Brain microvascular endothelial cell (primary cell): ENCODE results near the gene CCDC107.

ENCODE experiments used
- DNase-seq: peaks from one replicate; pipeline ENCODE4 v3.0.0-alpha.2; 2020
- H3K27ac ChIP-seq: fragments of 250-450 bp; sonication (Bioruptor Pico); 2 replicates; pipeline ENCODE4 v1.5.1; 2020; ENCODE audit warnings: mild to moderate bottlenecking, moderate library complexity
- H3K27me3 ChIP-seq: fragments of 250-450 bp; sonication (Bioruptor Pico); replicated peaks from 2 replicates; pipeline ENCODE4 v1.5.1; 2020; ENCODE audit warnings: mild to moderate bottlenecking
- H3K36me3 ChIP-seq: fragments of 250-450 bp; sonication (Bioruptor Pico); replicated peaks from 2 replicates; pipeline ENCODE4 v1.5.1; 2020; ENCODE audit warnings: mild to moderate bottlenecking
- H3K4me3 ChIP-seq: 2 replicates; pipeline ENCODE4 v1.5.1; 2011; ENCODE audit warnings: low read depth, mild to moderate bottlenecking, control low read depth, low read length, moderate library complexity
- in situ Hi-C: cut with HindIII; loops from 2 replicates; pipeline ENCODE4 v1.10.0; 2017; ENCODE audit warnings: low sequenced_read_pairs, low pct_ligation_motif_present
- TF ChIP-seq, protein P1 (sequence below): IDR thresholded peaks from 2 replicates; pipeline ENCODE4 v1.5.1; 2011; ENCODE audit warnings: low read depth, mild to moderate bottlenecking, moderate library complexity, low read length, control low read depth, inconsistent platforms; ENCODE audit errors: missing control alignments

CCDC107 gene

DNA sequence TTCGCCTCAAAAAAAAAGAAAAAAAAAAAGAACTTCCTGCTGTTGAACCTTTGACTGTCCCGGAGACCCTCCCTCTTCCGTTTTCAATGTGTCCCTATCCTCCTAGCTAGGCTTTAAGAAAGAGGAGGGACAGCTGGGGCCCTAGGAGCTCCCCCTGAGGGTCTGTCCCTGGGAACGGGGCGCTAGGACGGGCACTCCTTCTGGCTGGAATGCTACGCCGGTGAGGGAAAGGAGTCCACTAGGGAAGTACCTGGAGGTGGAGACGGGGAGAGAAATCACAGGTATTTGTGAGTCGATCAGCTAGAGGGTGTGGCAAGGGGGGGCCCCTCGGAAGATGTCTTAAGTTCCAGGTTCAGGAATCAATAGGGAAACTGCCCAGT is 11.9 kb upstream of the CCDC107 start:
- no peak overlapping the region for H3K27ac ChIP-seq
- H3K36me3 ChIP-seq = no peaks in the 10 kb centered on the region
- in situ Hi-C loops = no loop called here
- TF ChIP-seq, protein P1, sequence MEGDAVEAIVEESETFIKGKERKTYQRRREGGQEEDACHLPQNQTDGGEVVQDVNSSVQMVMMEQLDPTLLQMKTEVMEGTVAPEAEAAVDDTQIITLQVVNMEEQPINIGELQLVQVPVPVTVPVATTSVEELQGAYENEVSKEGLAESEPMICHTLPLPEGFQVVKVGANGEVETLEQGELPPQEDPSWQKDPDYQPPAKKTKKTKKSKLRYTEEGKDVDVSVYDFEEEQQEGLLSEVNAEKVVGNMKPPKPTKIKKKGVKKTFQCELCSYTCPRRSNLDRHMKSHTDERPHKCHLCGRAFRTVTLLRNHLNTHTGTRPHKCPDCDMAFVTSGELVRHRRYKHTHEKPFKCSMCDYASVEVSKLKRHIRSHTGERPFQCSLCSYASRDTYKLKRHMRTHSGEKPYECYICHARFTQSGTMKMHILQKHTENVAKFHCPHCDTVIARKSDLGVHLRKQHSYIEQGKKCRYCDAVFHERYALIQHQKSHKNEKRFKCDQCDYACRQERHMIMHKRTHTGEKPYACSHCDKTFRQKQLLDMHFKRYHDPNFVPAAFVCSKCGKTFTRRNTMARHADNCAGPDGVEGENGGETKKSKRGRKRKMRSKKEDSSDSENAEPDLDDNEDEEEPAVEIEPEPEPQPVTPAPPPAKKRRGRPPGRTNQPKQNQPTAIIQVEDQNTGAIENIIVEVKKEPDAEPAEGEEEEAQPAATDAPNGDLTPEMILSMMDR = peak; percentile 40
- no peaks in the 10 kb centered on the region for H3K27me3 ChIP-seq
- DNase-seq = no peak
- H3K4me3 ChIP-seq = peak overlapping the region; percentile 71

DNA sequence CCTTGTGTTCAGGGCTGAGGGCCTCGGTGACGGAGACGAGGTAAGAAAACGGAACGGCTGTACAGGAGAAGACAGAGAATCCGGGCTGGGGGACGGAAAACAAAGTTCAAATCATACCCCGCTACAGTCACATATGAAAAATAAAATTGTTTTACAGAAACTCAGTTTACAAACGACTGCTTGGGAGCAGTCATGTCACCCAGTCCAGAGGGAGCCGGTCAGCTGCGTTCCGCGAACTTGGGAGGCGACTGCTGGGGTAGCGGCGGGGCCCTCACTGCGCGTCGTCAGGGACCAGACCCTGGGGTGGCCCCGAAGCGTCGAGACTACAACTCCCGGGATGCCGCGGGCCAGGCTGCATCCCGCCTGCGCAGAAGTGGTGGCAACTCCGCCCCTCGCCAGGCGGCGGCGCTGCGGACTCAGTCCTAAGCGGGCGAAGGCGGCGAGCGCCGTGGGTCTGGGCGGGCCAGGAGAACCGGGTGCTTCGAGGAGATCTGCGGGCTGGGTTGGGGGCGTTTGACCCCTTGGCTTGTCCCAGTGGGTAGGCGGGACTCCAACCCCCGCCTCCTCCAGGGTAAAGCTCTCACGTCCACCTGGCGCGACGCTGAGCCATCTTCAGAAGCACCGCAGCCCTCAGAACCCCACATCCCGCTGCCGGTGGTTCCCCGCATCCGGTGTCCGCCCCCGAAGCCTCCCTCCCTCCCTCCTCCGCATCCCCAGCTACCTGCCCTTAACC is 11.4 kb upstream of the CCDC107 start:
- Histone ChIP-seq H3K27ac (no peak overlapping the region), H3K27me3 (no peaks in the 10 kb centered on the region), H3K4me3 (peak overlapping the region; percentile 71), H3K36me3 (no peaks in the 10 kb centered on the region)
- in situ Hi-C loops = no loop called here
- TF ChIP-seq, protein P1 = peak; percentile 82
- peak; percentile 81 for DNase-seq

DNA sequence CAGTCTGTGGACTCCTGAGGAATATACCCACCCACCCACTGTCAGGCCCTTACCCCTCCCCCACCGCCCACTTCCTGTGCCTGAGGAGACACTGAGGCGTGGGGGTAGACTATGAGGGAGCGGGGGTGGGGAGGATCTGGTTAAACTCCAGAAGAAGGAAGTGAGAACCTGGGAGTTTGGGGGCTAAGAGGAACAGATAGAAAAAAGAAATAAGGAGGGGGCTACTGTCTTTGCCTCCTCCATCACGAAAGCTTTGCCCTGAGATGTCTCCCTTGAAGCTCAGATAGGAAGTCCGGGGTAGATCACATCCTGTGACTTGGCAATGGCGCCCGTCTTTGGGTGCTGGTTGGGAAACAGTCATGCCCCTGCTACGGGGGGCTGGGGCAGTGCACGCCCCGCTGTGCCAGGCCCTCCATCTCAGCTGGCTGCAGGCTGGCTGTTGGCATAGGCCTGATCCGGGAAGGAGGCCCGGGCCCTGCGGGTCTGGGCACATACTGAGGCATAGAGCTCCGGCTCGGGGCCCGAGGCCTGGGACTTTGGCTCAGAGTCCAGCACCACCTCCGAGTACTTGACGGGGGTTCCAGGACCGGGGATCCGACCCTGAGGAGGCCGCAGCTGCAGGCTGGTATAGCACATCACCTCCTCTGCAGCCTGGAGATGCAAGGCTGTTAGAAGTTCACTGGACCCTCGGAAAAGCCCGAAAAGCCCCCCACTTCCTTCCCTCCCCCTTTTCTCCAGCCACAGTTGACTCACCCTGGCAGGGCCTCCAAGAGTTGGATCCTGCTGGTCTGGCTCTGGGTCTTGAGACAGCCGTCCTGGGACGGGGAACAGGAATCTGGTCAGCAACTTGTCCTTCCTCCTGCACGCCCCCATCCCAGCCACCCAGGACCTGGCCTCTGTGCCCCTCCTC is 8.4 kb upstream of the CCDC107 start:
- Histone ChIP-seq H3K4me3 (no peak overlapping the region), H3K27me3 (no peaks in the 10 kb centered on the region), H3K27ac (no peak overlapping the region), H3K36me3 (no peaks in the 10 kb centered on the region)
- TF ChIP-seq, protein P1 = no peak
- in situ Hi-C loops = no loop called here
- no peak for DNase-seq

DNA sequence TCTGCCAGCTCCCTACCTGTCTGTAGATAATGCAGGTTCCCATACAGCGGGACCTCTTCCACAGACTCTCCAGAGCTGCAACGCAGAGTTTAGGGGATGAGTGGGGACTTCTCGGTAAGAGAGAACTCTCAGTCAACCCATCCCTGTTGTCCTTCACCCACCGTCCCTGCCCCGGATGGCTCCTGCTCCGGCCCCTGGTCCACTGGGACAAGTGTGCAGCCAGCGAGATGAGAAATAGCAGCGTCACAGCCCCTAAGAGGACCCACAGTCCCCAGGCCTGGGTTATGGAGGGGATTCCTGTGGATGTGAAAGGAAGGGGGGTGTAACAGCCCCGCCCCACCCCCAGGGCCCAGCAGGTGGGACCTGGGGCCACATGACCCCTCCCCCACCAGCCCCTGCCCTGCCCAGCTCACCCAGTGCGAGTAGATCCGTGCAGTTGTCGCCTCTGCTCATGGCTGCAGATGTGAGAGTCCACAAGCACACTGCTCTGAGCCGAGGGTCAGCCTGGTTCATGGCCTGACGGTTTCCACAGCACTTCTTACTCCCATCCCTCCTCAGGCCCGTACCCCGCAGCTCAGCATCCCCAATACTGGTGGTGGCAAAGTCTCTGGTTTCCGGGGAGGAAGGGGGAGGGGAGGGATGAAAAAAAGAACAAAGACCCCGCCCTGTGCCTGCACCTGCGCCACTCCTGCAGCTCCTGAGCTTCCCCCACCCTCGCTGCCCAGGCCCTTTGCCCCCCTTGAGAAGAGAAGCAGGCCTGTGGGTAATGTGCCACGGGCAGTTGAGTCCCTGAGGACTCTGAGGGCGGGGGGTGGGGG is 7.5 kb upstream of the CCDC107 start, which contains the start of gene SIT1:
Gene SIT1 (minus strand): TSS at position 591 of the 818 bp plus-strand sequence. CDS start 78 bp downstream, at position 513.
- no peak for DNase-seq
- H3K36me3 ChIP-seq = no peaks in the 10 kb centered on the region
- H3K27ac ChIP-seq = no peak within 1 kb of the TSS
- H3K27me3 ChIP-seq = no peaks in the 10 kb centered on the region
- TF ChIP-seq, protein P1 = no peak
- H3K4me3 ChIP-seq = no peak within 1 kb of the TSS
- in situ Hi-C loops = no loop called here

DNA sequence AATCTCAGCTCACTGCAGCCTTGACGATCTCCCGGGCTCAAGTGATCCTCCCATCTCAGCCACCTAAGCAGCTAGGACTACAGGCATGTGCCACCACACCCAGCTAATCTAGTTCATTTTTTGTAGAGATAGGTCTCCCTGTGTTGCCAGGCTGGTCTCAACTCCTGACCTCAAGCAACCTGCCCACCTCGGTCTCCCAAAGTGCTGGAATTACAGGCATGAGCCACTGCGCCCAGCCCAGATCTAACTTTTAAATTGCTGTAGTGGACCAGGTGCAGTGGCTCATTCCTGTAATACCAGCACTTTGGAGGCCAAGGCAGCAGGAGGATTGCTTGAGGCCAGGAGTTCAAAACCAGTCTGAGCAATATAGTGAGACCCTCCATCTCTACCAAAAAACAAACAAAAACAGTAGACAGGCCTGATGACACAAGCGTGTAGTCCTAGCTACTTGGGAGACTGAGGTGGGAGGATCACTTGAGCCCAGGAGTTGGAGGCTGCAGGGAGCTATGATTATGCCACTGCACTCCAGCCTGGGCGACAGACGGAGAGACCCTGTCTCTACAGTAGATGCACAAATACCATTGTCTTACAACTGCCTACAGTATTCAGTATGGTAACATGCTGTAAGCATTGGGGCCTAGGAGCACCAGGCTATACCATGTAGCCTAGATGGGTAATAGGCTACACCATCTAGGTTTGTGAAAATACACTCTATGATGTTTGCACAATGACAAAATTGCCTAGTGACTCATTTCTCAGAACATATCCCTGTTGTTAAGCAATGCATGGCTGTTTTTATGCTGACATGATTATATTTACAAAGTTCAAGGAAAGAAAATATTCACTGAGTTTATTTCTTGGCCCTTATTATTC is 5.9 kb upstream of the CCDC107 start:
- TF ChIP-seq, protein P1 = no peak
- no peak overlapping the region for H3K4me3 ChIP-seq
- in situ Hi-C loops = no loop called here
- no peak overlapping the region for H3K27ac ChIP-seq
- no peaks in the 10 kb centered on the region for H3K27me3 ChIP-seq
- no peak for DNase-seq
- H3K36me3 ChIP-seq = no peaks in the 10 kb centered on the region
